ENCODE data around the gene ZNF70. TPM values are rescaled to one million over a fixed set of nuclear protein-coding genes. Genes with fewer than 3 reads are reported as not detected.

The ZNF70 gene
- total and polyA plus RNA-seq, 8 donors = 0.77 to 4.3 (median 2.4) TPM

- no peaks in the 10 kb centered on the region for H3K9me3 ChIP-seq
- no peaks in the 10 kb centered on the region for H3K36me3 ChIP-seq
- DNase-seq (no peak), FAIRE-seq (no peak), ATAC-seq (no peak)
- H3K4me1 ChIP-seq = peaks cover 7 to 9% (median 8%) of the 10 kb centered on the region in 3 donors
- no peak overlapping the region for H3K4me3 ChIP-seq
- no peak overlapping the region for H3K27ac ChIP-seq
- intact Hi-C loops (cut with DNase I) = no loop called here
- no peaks in the 10 kb centered on the region for H3K27me3 ChIP-seq
- TF ChIP-seq CTCF (IDR thresholded peaks at IDR 0.05) = no peak
- 77 to 85% methylated on average over 5 of the region's 5 CpGs for WGBS, 2 donors
Measured at GRCh38 chr22:23779731-23780130, 28.8 kb upstream of the ZNF70 start.

GRCh38 chr22:23779083-23779482, 28.2 kb upstream of the ZNF70 start:
- no peak for TF ChIP-seq CTCF (IDR thresholded peaks at IDR 0.05)
- Histone ChIP-seq H3K4me3 (no peak overlapping the region), H3K4me1 (peaks cover 4 to 6% (median 6%) of the 10 kb centered on the region in 3 donors), H3K36me3 (no peaks in the 10 kb centered on the region), H3K27ac (no peak overlapping the region), H3K9me3 (no peaks in the 10 kb centered on the region), H3K27me3 (no peaks in the 10 kb centered on the region)
- intact Hi-C loops (cut with DNase I) = no loop called here
- FAIRE-seq = no peak
- WGBS, 2 donors = 82 to 83% methylated on average over 15 to 16 of the region's 16 CpGs
- no peak for DNase-seq
- no peak for ATAC-seq

- intact Hi-C loops (cut with DNase I) = no loop called here
- H3K27ac ChIP-seq = no peak overlapping the region
- DNase-seq = no peak
Measured at GRCh38 chr22:23778577-23778900, 27.6 kb upstream of the ZNF70 start.

GRCh38 chr22:23777776-23778576, 27.1 kb upstream of the ZNF70 start:
- Histone ChIP-seq H3K27me3 (no peaks in the 10 kb centered on the region), H3K9me3 (no peaks in the 10 kb centered on the region), H3K4me3 (no peak overlapping the region), H3K27ac (no peak overlapping the region), H3K36me3 (no peaks in the 10 kb centered on the region), H3K4me1 (no peaks in the 10 kb centered on the region)
- no peak for ATAC-seq
- no peak for TF ChIP-seq CTCF (IDR thresholded peaks at IDR 0.05)
- FAIRE-seq = no peak
- intact Hi-C loops (cut with DNase I) = no loop called here
- 90 to 91% methylated on average over 11 of the region's 11 CpGs for WGBS, 2 donors
- DNase-seq = no peak

More at GRCh38 chr22:23778577-23778900, 27.6 kb upstream of the ZNF70 start:
- whole genome bisulfite sequencing, 2 donors = 75 to 80% methylated on average over 3 of the region's 3 CpGs
- FAIRE-seq (no peak), ATAC-seq (no peak)
- Histone ChIP-seq H3K27me3 (no peaks in the 10 kb centered on the region), H3K36me3 (no peaks in the 10 kb centered on the region), H3K9me3 (no peaks in the 10 kb centered on the region), H3K4me3 (no peak overlapping the region), H3K4me1 (peaks cover 0 to under 1% (median under 1%) of the 10 kb centered on the region in 3 donors)
- no peak for TF ChIP-seq CTCF (IDR thresholded peaks at IDR 0.05)

GRCh38 chr22:23775779-23776375, 25.0 kb upstream of the ZNF70 start:
- ATAC-seq = no peak
- H3K4me1 ChIP-seq = no peaks in the 10 kb centered on the region

More at GRCh38 chr22:23775779-23776375, 25.0 kb upstream of the ZNF70 start:
- no peak for TF ChIP-seq CTCF (IDR thresholded peaks at IDR 0.05)
- DNase-seq = peak in 1 of 6 donors; percentile 33
- FAIRE-seq = no peak
- Histone ChIP-seq H3K4me3 (no peak overlapping the region), H3K27ac (no peak overlapping the region), H3K9me3 (no peaks in the 10 kb centered on the region), H3K27me3 (no peaks in the 10 kb centered on the region), H3K36me3 (no peaks in the 10 kb centered on the region)
- intact Hi-C loops (cut with DNase I) = no loop called here
- WGBS, 2 donors = 77 to 80% methylated on average over 3 of the region's 3 CpGs
